Panc1 (cell line): ENCODE data around the gene RYR3.

Source experiments
- CTCF ChIP-seq: fragments of 450-650 bp; IDR thresholded peaks from 2 replicates; pipeline ENCODE4 v1.5.1; 2017; ENCODE audit warnings: mild to moderate bottlenecking
- POLR2AphosphoS5 ChIP-seq: IDR thresholded peaks from 2 replicates; pipeline ENCODE4 v1.6.1; 2012; ENCODE audit warnings: mild to moderate bottlenecking, low read depth, low read length, moderate library complexity
- REST ChIP-seq, 2 experiments: IDR thresholded peaks; 2 replicates each; pipeline ENCODE4 v1.6.1; 2011 to 2012; ENCODE audit warnings: low read depth in 2 of 2, control low read depth in 1 of 2, low read length in 1 of 2, mild to moderate bottlenecking in 1 of 2, moderate library complexity in 1 of 2; ENCODE audit not compliant: insufficient read depth in 1 of 2
- SIN3A ChIP-seq: IDR thresholded peaks from 2 replicates; pipeline ENCODE4 v1.6.1; 2012; ENCODE audit warnings: low read depth, mild to moderate bottlenecking, low read length, moderate library complexity, borderline replicate concordance; ENCODE audit not compliant: insufficient read depth
- TCF7L2 ChIP-seq: IDR thresholded peaks from 2 replicates; pipeline ENCODE4 v1.6.1; 2011; ENCODE audit warnings: mild to moderate bottlenecking, low read depth, low read length, inconsistent platforms

GRCh38 chr15:33693166-33693800 lies 382.5 kb downstream of the RYR3 start:
- TF ChIP-seq CTCF = no peak
- no peak for TF ChIP-seq POLR2AphosphoS5
- no peak for TF ChIP-seq SIN3A
- TF ChIP-seq REST (IDR thresholded peaks at IDR 0.05; ENCODE audit: insufficient read depth in 1 of 2, low read depth in 2 of 2, low read length in 1 of 2) = no peak
- no peak for TF ChIP-seq TCF7L2
